SK-N-SH (cell line): ENCODE measurements around the gene ZNF446. TPM values are rescaled to one million over a fixed set of nuclear protein-coding genes. Genes with fewer than 3 reads are reported as not detected.

ENCODE experiments used
- CTCF ChIA-PET: fragments of 300-600, 350-600 bp; formaldehyde crosslinking; extraction: SDS; loops from one replicate; lab custom pipeline; 2021; lab: Yijun Ruan, JAX
- POLR2A ChIA-PET: fragments of 350-600 bp; sonication (Branson Sonifier 250); formaldehyde crosslinking; extraction: SDS; loops from one replicate; lab custom pipeline; 2020; ENCODE audit warnings: antibody characterized with exemption, inconsistent platforms; lab: Yijun Ruan, JAX
- DNase-seq: peaks from one replicate; pipeline ENCODE4 v3.0.0; 2012
- H2AFZ ChIP-seq: fragments of 200-600 bp; sonication (generic); 2 replicates; pipeline ENCODE4 v1.8.1; 2016; ENCODE audit warnings: antibody characterized with exemption, mild to moderate bottlenecking, low read depth
- H3F3A ChIP-seq: fragments of 200-600 bp; sonication (generic); replicated peaks from 2 replicates; pipeline ENCODE3; 2016; ENCODE audit warnings: antibody characterized with exemption, mild to moderate bottlenecking; ENCODE audit not compliant: insufficient read depth
- H3K27ac ChIP-seq, 2 experiments: fragments of 200-500 bp in 1 of 2; fragments of 200-600 bp in 1 of 2; sonication (Bioruptor generic) in 1 of 2; sonication (generic), shearing (Covaris generic) in 1 of 2; 2 replicates each; pipeline versions ENCODE4 v1.5.1 to v1.6.1; 2014 to 2016; ENCODE audit warnings: low read depth in 2 of 2, inconsistent platforms in 1 of 2, low read length in 1 of 2, mild to moderate bottlenecking in 1 of 2, mixed read lengths in 1 of 2
- H3K27me3 ChIP-seq: fragments of 200-600 bp; sonication (generic), shearing (Covaris generic); 2 replicates; pipeline ENCODE4 v1.6.1; 2016; ENCODE audit warnings: mixed run types; ENCODE audit not compliant: insufficient read depth
- H3K36me3 ChIP-seq, 2 experiments: fragments of 200-500 bp in 1 of 2; fragments of 200-600 bp in 1 of 2; sonication (Bioruptor generic) in 1 of 2; sonication (generic) in 1 of 2; replicated peaks in 1 of 2; 2 replicates each; pipeline versions ENCODE3 to v1.5.1; 2014 to 2016; ENCODE audit warnings: low read length in 1 of 2, mild to moderate bottlenecking in 1 of 2; ENCODE audit not compliant: insufficient read depth in 2 of 2, control insufficient read depth in 1 of 2
- H3K4me1 ChIP-seq, 2 experiments: fragments of 200-500 bp in 1 of 2; fragments of 200-600 bp in 1 of 2; sonication (Bioruptor generic) in 1 of 2; sonication (generic), shearing (Covaris generic) in 1 of 2; 2 replicates each; pipeline versions ENCODE4 v1.5.1 to v1.6.1; 2014 to 2016; ENCODE audit warnings: low read depth in 1 of 2, low read length in 1 of 2, mixed run types in 1 of 2; ENCODE audit not compliant: insufficient read depth in 2 of 2, control insufficient read depth in 1 of 2
- H3K4me2 ChIP-seq: fragments of 200-600 bp; sonication (generic), shearing (Covaris generic); 2 replicates; pipeline ENCODE4 v1.6.1; 2017; ENCODE audit warnings: mixed run types
- H3K4me3 ChIP-seq, 2 experiments: fragments of 200-500 bp in 1 of 2; fragments of 200-600 bp in 1 of 2; sonication (Bioruptor generic) in 1 of 2; sonication (generic), shearing (Covaris generic) in 1 of 2; 2 replicates each; pipeline versions ENCODE4 v1.5.1 to v1.8.1; 2014 to 2016; ENCODE audit warnings: low read depth in 2 of 2, inconsistent platforms in 1 of 2, low read length in 1 of 2, mild to moderate bottlenecking in 1 of 2, mixed read lengths in 1 of 2, moderate library complexity in 1 of 2
- H3K79me2 ChIP-seq: fragments of 200-600 bp; sonication (generic); 2 replicates; pipeline ENCODE4 v1.8.1; 2017; ENCODE audit warnings: mild to moderate bottlenecking; ENCODE audit not compliant: insufficient read depth
- H3K9ac ChIP-seq: fragments of 200-600 bp; sonication (generic); 2 replicates; pipeline ENCODE4 v1.6.1; 2017; ENCODE audit warnings: mixed run types
- H3K9me2 ChIP-seq: fragments of 200-600 bp; sonication (generic); 2 replicates; pipeline ENCODE4 v1.6.1; 2017; ENCODE audit warnings: mixed run types
- H3K9me3 ChIP-seq: fragments of 200-600 bp; sonication (generic); 2 replicates; pipeline ENCODE4 v1.6.1; 2017; ENCODE audit warnings: mixed run types, mild to moderate bottlenecking, moderate library complexity
- H4K20me1 ChIP-seq: fragments of 200-600 bp; sonication (generic); 2 replicates; pipeline ENCODE4 v1.6.1; 2017; ENCODE audit warnings: mild to moderate bottlenecking, mixed run types; ENCODE audit not compliant: insufficient read depth
- EP300 ChIP-seq, 2 experiments: IDR thresholded peaks; 2 replicates each; pipeline versions ENCODE4 v1.4.0 to v1.6.1; 2012; ENCODE audit warnings: borderline replicate concordance in 1 of 2, low read depth in 1 of 2, low read length in 1 of 2
- EZH2phosphoT487 ChIP-seq: fragments of 200-600 bp; sonication (generic); IDR thresholded peaks from 2 replicates; pipeline ENCODE4 v1.6.1; 2017; ENCODE audit warnings: low read depth, mixed run types, mild to moderate bottlenecking, antibody characterized with exemption, moderate library complexity, borderline replicate concordance
- FOSL2 ChIP-seq: IDR thresholded peaks from 2 replicates; pipeline ENCODE4 v1.4.0; 2012; ENCODE audit warnings: low read depth, mild to moderate bottlenecking, moderate library complexity, borderline replicate concordance
- FOXJ3 ChIP-seq: sonication (generic); formaldehyde crosslinking; IDR thresholded peaks from 2 replicates; pipeline ENCODE4 v1.5.1; 2020; ENCODE audit warnings: mild to moderate bottlenecking, missing genetic modification reagents
- POLR2AphosphoS5 ChIP-seq: IDR thresholded peaks from 2 replicates; pipeline ENCODE4 v1.6.1; 2012; ENCODE audit warnings: low read depth, low read length
- TAF1 ChIP-seq: IDR thresholded peaks from 2 replicates; pipeline ENCODE4 v1.6.1; 2012; ENCODE audit warnings: low read depth, mild to moderate bottlenecking, low read length, moderate library complexity, borderline replicate concordance
- YY1 ChIP-seq: IDR thresholded peaks from 2 replicates; pipeline ENCODE4 v1.4.0; 2012; ENCODE audit warnings: low read depth, mild to moderate bottlenecking
- WGBS: methylation state at CpG from one replicate; pipeline ENCODE4 v1.1.6; 2017; ENCODE audit warnings: low lambda C conversion rate; 5-methylcytosine and 5-hydroxymethylcytosine counted together
- polyA plus RNA-seq, 3 experiments: library from polyadenylated mRNA; depleted of rRNA; stranded (reverse); fragments of >200 nt; gene quantifications; 2 replicates each; pipeline ENCODE4 v1.2.3, GENCODE V29; 2012
- TF ChIP-seq, protein P1 (sequence below): fragments of 200-600 bp; sonication (generic); IDR thresholded peaks from 2 replicates; pipeline ENCODE4 v1.6.1; 2017; ENCODE audit warnings: antibody characterized with exemption, mild to moderate bottlenecking, moderate library complexity

Gene ZNF446
- polyA plus RNA-seq, 1 of the 3 experiments (the other 2 are of a cell fraction) = 6.9 TPM

DNA sequence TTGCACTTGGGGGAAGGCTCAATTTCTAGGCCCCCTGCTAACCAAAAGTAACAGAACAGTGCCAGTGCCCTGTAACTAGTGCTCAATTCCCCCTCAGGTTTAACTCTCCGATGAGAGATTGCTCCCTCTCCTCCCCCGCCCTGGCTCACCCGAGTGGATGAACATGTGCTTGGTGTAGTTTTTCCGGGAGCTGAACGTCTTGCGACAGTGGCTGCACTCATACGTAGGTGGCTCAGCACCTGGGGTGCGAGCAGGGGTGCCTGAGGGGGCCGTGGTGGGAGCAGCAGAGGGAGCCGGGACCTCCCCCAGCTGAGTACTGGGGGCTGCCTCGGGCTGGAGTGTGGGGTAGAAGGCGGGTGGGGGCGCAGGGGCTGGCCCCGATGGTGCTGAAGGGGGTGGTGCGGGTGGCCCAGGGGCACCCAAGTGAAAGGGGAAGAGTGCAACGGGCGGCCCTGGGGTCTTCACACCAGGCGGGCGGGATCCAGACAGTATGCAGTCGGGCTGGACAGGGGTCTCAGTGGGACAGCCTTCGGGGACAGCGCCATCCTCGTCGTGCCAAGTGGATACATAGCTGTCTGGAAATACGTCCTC, 40.2 kb downstream of the ZNF446 start:
- CTCF ChIA-PET = interaction anchor here (1.3 kb wide), 1 partner anchor 40 kb away, joined by 3 read pairs; no protein-coding TSS in a partner anchor

DNA sequence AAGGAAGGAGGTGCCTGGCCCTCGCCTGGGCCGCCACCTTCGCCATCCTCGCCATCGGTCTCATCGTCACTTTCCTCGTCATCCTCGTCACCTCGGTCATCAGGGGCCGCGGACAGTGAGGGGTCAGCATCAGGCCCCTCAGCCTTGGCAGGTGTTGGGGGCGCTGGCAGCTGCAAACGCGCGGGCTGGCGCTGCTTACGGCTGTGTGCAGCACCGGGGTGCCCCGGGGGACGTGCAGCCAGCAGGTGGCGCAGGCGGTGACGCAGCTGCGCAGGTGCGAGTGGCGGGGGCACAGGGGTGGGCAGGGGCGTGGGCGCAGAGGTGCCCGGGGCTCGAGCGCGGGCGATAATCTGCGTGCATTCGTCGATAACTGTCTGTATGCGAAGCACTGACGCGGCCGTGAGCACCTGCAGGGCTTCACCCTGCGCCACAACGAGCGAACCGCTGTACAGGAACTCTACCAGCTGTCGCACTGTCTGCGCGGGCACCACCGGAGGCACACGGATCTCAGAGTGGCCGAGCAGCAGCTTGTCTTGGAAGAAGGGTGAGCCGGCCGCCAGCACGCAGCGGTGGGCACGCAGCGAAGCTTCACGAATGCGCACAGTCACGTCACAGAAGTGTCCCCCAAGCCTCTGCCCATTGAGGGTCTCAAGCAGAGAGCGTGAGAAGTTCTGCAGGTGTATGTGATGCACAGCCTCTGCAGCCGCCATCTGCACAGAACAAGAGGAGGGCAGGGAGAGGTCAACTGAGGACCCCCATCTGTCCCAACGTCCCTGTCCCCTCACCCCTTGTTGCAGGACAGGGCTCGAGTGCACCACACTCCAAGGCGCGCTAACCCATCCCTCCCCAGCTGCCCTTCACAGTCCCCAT, 41.0 kb downstream of the ZNF446 start:
- H3K4me3 ChIP-seq = no peak overlapping the region
- ChIA-PET CTCF (interaction anchor here (0.8 to 4.7 kb wide), 5 partner anchors 9 to 138 kb away, joined by 3 to 81 read pairs (median 23); partner anchors contain the start of genes CHMP2A and UBE2M), POLR2A (no interaction called here)
- 95% methylated on average over 64 of the region's 65 CpGs for WGBS
- TF ChIP-seq FOXJ3 (no peak), TAF1 (no peak)
- H3F3A ChIP-seq = peaks cover 23% of the 10 kb centered on the region
- H3K79me2 ChIP-seq = peaks cover 63% of the 10 kb centered on the region
- H3K9ac ChIP-seq = no peak overlapping the region
- no peaks in the 10 kb centered on the region; the same call in 1 of the 2 replicates for H4K20me1 ChIP-seq
- H3K9me2 ChIP-seq = no peaks in the 10 kb centered on the region
- no peaks in the 10 kb centered on the region for H3K9me3 ChIP-seq
- H3K27ac ChIP-seq = no peak overlapping the region
- DNase-seq = no peak
- peak overlapping the region; percentile 98; the same call in 1 of the 2 replicates for H3K4me2 ChIP-seq
- no peak overlapping the region for H2AFZ ChIP-seq
- H3K27me3 ChIP-seq = no peaks in the 10 kb centered on the region
- peaks cover 0 to 36% of the 10 kb centered on the region in 2 experiments; a peak in 1 of 4 replicates for H3K4me1 ChIP-seq
- H3K36me3 ChIP-seq = peaks cover 9 to 28% of the 10 kb centered on the region in 2 experiments

More for the DNA sequence above, 40.2 kb downstream of the ZNF446 start:
- Histone ChIP-seq H3K9me3 (no peaks in the 10 kb centered on the region), H3K27ac (no peak overlapping the region), H4K20me1 (no peaks in the 10 kb centered on the region; the same call in 1 of the 2 replicates), H3K36me3 (peaks cover 9 to 28% of the 10 kb centered on the region in 2 experiments), H3F3A (peaks cover 23% of the 10 kb centered on the region), H2AFZ (no peak overlapping the region), H3K4me1 (peaks cover 0 to 36% of the 10 kb centered on the region in 2 experiments; a peak in 1 of 4 replicates), H3K9ac (no peak overlapping the region), H3K27me3 (no peaks in the 10 kb centered on the region), H3K4me2 (peak overlapping the region; percentile 4; the same call in 1 of the 2 replicates), H3K4me3 (no peak overlapping the region), H3K9me2 (no peaks in the 10 kb centered on the region), H3K79me2 (peaks cover 63% of the 10 kb centered on the region)
- POLR2A ChIA-PET = no interaction called here
- DNase-seq = no peak
- TF ChIP-seq EP300 (IDR thresholded peaks at IDR 0.05; ENCODE audit: borderline replicate concordance in 1 of 2, low read depth in 1 of 2, low read length in 1 of 2) = no peak
- TF ChIP-seq EZH2phosphoT487 = no peak
- 93% methylated on average over 16 of the region's 25 CpGs for WGBS

DNA sequence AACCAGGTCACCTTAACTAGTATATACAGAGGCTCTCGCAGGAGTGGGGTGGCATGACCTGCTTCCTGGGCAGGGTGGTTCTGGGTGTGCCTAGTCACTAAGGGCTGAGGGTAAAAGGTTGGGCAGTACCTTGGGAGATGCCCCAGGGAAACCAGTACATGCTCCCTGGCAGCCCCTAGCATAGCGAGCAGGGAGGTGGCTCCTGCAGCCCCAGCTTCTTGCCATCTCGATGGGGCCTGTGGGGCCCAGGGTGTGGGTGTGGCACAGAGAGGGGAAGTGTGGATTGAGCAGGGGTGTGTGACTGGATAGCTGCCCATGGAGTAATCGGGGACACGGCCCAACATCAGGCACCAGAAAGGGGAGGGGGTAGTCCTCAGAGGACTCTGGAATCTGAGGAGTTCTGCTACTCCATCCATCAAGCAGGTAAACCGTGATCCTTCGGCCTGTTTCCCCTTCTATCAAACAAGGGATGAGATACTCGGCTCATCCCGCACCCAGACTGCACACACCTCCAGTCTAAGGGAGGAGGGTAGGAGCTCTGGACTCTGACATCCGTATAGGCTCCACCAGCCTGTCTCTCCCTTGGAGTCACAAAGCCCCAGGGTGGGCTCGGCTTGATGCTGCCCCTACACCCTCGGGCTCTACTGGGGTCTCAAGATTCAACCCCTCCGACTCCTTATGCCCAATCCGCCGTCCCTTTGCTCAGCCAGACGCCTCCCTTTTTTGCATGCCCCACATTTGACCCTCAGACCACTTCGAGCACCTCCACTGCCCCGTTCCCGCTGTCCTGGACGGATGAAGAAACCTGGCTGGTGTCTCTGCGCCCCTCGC, 42.3 kb downstream of the ZNF446 start:
- Histone ChIP-seq H2AFZ (no peak overlapping the region), H3K4me2 (peak overlapping the region; percentile 98), H3K9me2 (no peaks in the 10 kb centered on the region), H3K27me3 (no peaks in the 10 kb centered on the region), H4K20me1 (no peaks in the 10 kb centered on the region; the same call in 1 of the 2 replicates), H3K36me3 (peaks cover 6 to 19% of the 10 kb centered on the region in 2 experiments), H3K9ac (peak overlapping the region; percentile 93), H3K4me1 (peaks cover 0 to 36% of the 10 kb centered on the region in 2 experiments; a peak in 1 of 4 replicates), H3K9me3 (no peaks in the 10 kb centered on the region), H3K4me3 (peak overlapping the region; percentile 75 to 83), H3K79me2 (peaks cover 57% of the 10 kb centered on the region), H3K27ac (peak overlapping the region; percentile 92 to 97), H3F3A (peaks cover 19% of the 10 kb centered on the region)
- ChIA-PET CTCF (interaction anchor here (0.8 to 4.7 kb wide), 31 partner anchors 10 to 191 kb away, joined by 3 to 81 read pairs (median 5); partner anchors contain the start of genes CHMP2A, TRIM28, UBE2M and ZNF446), POLR2A (interaction anchor here (1.0 to 3.8 kb wide), 8 partner anchors 20 to 192 kb away, joined by 3 to 49 read pairs (median 11); partner anchors contain the start of genes CHMP2A, RPS5, TRIM28 and UBE2M)
- 5% methylated on average over 15 of the region's 22 CpGs for WGBS
- TF ChIP-seq YY1 (no peak), FOSL2 (no peak), POLR2AphosphoS5 (no peak), FOXJ3 (no peak)
- TF ChIP-seq, protein P1, sequence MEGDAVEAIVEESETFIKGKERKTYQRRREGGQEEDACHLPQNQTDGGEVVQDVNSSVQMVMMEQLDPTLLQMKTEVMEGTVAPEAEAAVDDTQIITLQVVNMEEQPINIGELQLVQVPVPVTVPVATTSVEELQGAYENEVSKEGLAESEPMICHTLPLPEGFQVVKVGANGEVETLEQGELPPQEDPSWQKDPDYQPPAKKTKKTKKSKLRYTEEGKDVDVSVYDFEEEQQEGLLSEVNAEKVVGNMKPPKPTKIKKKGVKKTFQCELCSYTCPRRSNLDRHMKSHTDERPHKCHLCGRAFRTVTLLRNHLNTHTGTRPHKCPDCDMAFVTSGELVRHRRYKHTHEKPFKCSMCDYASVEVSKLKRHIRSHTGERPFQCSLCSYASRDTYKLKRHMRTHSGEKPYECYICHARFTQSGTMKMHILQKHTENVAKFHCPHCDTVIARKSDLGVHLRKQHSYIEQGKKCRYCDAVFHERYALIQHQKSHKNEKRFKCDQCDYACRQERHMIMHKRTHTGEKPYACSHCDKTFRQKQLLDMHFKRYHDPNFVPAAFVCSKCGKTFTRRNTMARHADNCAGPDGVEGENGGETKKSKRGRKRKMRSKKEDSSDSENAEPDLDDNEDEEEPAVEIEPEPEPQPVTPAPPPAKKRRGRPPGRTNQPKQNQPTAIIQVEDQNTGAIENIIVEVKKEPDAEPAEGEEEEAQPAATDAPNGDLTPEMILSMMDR = peak; percentile 49; the same call in 1 of the 2 replicates
- DNase-seq = peak; percentile 39
